ENCODE results near the gene ADAMTS14.
A peak's percentile ranks its signal among the peaks of the same experiment; 100 is the strongest.

Gene ADAMTS14

GRCh38 chr10:70774810-70775678 is 102.7 kb downstream of the ADAMTS14 start:
- peak overlapping the region; percentile 59 for H3K27ac ChIP-seq
- TF ChIP-seq, protein P1, sequence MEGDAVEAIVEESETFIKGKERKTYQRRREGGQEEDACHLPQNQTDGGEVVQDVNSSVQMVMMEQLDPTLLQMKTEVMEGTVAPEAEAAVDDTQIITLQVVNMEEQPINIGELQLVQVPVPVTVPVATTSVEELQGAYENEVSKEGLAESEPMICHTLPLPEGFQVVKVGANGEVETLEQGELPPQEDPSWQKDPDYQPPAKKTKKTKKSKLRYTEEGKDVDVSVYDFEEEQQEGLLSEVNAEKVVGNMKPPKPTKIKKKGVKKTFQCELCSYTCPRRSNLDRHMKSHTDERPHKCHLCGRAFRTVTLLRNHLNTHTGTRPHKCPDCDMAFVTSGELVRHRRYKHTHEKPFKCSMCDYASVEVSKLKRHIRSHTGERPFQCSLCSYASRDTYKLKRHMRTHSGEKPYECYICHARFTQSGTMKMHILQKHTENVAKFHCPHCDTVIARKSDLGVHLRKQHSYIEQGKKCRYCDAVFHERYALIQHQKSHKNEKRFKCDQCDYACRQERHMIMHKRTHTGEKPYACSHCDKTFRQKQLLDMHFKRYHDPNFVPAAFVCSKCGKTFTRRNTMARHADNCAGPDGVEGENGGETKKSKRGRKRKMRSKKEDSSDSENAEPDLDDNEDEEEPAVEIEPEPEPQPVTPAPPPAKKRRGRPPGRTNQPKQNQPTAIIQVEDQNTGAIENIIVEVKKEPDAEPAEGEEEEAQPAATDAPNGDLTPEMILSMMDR (IDR thresholded peaks at IDR 0.05): no peak
- TF ChIP-seq ZFX (IDR thresholded peaks at IDR 0.05; ENCODE audit: borderline replicate concordance): no peak

DNA sequence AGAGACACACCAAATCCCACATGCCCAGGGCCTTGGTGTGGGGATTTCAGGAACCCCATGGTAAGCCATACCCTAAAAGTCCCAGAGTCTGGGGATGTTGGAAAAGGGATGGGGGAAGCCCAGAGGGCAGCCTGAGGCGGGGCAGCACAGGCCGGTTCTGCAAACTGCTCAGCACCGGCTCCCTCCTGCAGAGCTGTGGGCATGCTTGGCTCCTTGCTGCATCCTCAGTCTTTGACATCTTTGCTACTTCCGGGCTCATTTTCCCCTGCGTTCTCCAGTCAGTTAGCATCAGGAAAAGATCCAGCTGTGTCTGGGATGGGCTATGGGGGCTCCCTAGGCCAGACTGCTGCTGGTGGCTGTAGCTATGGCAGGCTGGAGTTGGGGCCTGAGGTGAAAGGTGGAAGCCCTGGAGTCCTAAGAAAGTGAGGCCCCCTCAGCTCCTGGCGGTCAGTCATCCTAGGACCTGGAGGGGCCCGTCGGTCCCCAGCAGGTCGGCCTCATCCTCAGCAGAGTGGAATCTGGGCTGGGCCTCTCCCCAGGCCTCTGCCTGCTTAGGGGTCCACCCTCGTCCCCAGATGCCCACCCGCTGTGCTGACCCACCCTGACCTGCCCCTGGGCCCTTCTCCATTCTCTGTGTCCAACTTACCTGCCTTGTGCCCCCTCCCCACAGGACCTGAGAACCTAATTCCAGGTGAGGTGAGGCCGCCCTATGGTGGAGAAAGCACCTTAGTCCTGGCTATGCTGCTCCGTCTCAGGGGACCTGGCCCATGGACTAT is 103.6 kb downstream of the ADAMTS14 start:
- TF ChIP-seq ZFX (IDR thresholded peaks at IDR 0.05; ENCODE audit: borderline replicate concordance): no peak
- TF ChIP-seq, protein P1 (IDR thresholded peaks at IDR 0.05): no peak
- peak overlapping the region; percentile 59 for H3K27ac ChIP-seq

GRCh38 chr10:70776455-70777005 is 104.2 kb downstream of the ADAMTS14 start:
- H3K27ac ChIP-seq: no peak overlapping the region
- TF ChIP-seq, protein P1 (IDR thresholded peaks at IDR 0.05): no peak
- no peak for TF ChIP-seq ZFX (IDR thresholded peaks at IDR 0.05; ENCODE audit: borderline replicate concordance)

- TF ChIP-seq, protein P1 (IDR thresholded peaks at IDR 0.05): no peak
- no peak for TF ChIP-seq ZFX (IDR thresholded peaks at IDR 0.05; ENCODE audit: borderline replicate concordance)
Measured at GRCh38 chr10:70777063-70777875, 105.0 kb downstream of the ADAMTS14 start.

GRCh38 chr10:70778267-70778924 is 106.1 kb downstream of the ADAMTS14 start:
- H3K27ac ChIP-seq: no peak overlapping the region

More at GRCh38 chr10:70777063-70777875, 105.0 kb downstream of the ADAMTS14 start:
- no peak overlapping the region for H3K27ac ChIP-seq

DNA sequence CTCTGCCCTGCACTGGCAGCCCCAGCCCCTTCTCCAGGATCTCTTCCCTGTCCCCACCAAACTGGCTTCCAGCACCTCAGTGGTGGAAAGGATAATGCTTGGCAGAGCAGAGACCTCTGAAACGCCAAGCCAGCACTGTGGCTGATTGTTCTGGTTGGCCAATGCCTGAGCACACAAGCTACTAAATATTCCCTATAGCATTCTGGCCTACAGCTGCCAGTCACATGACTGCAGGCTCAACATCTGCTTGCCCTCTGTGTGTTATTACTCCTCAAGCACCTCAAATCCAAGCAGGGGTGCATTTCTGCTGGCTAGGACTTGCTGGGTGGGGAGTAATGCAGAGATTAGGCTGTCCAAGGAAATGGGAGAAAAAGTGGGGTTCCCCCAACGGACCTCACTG is 106.8 kb downstream of the ADAMTS14 start:
- no peak for TF ChIP-seq ZFX (IDR thresholded peaks at IDR 0.05; ENCODE audit: borderline replicate concordance)
- TF ChIP-seq, protein P1 (IDR thresholded peaks at IDR 0.05): no peak
- no peak overlapping the region for H3K27ac ChIP-seq

More at GRCh38 chr10:70778267-70778924, 106.1 kb downstream of the ADAMTS14 start:
- TF ChIP-seq, protein P1 (IDR thresholded peaks at IDR 0.05): no peak
- TF ChIP-seq ZFX (IDR thresholded peaks at IDR 0.05; ENCODE audit: borderline replicate concordance): no peak

Data from 22Rv1 (cell line).